Measurements from ENCODE around the gene GPRC5B.
A peak's percentile ranks its signal among the peaks of the same experiment; 100 is the strongest.

GPRC5B gene

GRCh38 chr16:19872179-19872863 lies 12.3 kb downstream of the GPRC5B start:
- no peak for DNase-seq (ENCODE audit: low spot score)

GRCh38 chr16:19871721-19872120 lies 12.9 kb downstream of the GPRC5B start:
- no peak for DNase-seq (ENCODE audit: low spot score)

- DNase-seq (ENCODE audit: low spot score): no peak
Measured at GRCh38 chr16:19868421-19868820, 16.2 kb downstream of the GPRC5B start.

- DNase-seq (ENCODE audit: low spot score): no peak
Measured at GRCh38 chr16:19864566-19864965, 20.1 kb downstream of the GPRC5B start.

- no peak for DNase-seq (ENCODE audit: low spot score)
Measured at GRCh38 chr16:19863990-19864389, 20.7 kb downstream of the GPRC5B start.

DNA sequence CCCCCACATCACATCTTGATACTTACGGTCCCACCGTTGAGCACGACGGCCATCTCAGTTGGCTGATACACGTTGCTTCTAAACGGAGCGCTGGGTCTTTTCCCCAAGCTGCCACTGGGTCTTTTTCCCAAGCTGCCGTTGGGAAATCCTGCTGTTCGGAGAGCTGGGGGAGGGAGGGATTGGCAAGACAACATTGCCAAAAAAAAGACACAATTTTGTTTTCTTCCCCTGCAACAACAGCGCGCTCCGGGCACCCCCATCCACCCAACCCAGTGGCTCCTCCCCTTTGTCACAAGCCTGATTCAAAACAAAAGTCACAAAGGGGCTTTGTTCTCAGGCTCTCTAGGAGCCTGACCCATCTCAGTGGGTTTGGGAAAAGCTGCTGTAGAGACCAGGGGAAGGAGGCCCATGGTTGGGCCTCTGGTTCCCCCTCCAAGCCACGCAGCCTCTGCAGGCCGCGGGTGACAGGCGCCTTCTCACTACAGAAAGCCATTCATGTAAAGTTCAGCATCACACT lies 22.8 kb downstream of the GPRC5B start:
- DNase-seq (ENCODE audit: low spot score): peak; percentile 70

DNA sequence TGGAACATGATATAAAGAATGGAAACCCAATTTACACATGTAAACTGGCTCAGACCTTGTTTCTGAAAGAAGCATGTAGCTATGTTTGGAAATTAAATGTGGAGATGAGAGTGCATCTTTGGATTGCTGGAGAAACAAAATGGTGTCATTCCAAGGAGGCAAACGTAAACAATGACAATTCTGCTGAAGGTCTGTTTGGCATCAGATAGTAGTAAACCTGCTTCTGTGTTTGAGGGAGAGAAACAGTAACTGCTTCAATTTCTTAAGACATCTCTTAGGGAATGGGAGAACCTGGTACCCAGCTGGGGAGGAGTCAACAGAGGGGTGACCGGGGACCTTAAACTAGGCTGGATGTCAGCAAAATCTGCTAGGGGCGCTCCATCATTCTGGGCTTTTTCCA lies 23.5 kb downstream of the GPRC5B start:
- no peak for DNase-seq (ENCODE audit: low spot score)

DNA sequence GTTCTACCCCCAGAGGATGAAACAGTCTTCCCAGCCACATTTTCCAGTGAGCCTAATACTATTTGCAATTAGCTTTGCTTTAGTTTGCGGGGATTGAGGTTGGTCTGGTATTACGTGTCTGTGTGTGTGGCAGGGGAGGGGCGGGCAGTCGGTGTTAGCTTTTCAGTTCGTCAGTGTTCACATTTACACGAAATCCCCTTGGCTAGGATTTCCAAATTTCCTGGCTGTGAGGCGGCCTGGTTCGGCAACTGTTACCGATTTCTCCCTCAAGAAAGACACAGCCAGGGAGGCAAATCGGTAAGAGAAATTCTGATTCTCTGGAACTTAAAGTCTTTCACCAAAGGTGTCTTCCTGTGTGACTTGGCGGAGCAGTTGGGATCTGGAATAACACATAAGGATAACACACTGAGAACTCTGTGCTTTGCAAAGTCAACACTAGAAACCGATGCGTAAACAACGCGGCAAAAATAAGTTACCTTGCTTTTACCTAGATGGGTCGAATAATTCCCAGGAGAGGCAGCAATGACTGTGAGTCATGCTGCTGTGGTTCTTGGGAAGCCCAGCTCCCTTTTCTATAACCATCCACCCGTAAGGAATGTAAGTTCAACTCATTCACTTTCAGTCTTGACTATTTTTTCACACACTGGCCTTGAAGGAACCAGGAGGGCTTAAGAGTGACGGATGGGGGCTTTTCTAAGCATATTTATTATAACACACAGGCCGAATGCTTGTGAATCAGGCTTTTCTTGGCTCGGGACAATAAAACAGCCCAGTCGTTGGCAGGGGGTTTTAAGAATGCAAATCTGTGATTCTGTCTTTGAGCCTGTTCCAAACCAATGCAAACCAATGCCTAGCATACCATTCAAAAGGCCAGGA lies 24.2 kb downstream of the GPRC5B start:
- DNase-seq (ENCODE audit: low spot score): no peak

DNA sequence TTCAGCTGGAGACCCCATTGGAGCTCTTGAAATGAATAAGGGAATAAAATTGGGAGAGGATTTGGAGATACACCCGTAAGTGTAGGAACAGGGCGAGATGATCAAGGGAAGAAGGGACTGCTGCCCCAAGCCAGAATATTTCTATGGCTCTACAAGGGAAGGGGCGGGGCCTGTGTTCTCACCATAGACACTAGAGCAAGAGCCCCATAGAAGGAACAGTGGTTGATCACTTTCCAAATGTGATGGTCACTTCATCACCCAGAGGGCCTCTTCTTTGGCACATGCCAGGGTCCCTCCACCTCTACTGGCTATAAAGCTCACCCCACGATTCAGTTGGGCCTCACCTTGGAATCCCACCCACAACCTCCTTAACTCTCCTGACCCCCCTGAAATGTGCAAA lies 25.0 kb downstream of the GPRC5B start:
- DNase-seq (ENCODE audit: low spot score): no peak

DNA sequence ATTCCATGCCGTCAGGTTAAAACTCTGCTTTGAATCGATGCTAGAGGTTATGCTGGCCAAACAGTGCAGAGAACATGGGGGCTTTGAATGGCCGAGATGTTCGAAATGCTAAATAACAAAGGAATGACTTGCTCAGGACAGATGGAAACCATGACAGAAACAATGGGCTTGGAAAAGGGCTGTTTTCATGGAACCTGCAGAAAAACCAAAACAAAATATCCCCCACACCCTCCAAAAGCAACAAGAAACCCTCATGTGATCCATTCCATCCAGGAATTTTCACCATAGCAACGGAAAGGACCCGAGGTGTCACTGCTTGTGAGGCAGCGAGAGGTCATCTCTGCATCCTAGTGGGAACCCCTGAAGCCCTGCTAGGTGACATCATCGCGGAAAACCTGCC lies 25.5 kb downstream of the GPRC5B start:
- no peak for DNase-seq (ENCODE audit: low spot score)

DNA sequence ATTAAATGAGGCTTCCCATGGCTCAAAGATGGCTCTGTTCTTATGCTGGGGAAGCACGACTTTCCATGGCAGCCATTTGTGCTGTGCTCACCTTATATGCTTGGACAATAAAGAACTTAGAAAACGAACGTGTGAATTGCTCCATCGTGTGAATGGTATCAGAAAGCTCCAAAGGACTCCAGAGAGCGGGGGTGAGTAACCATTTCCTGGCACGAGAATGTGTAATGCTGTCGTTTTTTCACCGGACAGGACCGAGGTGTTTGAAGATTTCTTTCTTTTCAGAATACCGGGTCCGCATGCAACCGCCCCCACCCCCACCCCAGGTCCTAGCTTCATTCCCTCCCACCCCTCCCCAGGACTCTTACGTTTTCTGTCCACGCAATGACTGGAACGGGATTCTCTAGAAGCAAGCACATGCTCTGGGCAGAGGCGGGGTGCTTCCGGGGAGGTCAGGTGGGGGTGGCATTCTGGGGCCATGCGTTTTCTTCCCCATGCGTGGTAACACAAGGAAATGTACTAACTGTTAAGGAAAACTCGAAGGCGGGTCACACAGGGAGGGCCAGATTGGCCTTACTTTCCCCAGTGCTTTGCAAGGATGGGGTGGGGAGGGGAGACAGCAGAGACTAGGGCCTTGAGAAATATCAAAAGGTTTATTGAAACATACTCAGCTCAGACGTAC lies 26.2 kb downstream of the GPRC5B start:
- DNase-seq (ENCODE audit: low spot score): no peak

- no peak for DNase-seq (ENCODE audit: low spot score)
Measured at GRCh38 chr16:19857593-19858339, 26.9 kb downstream of the GPRC5B start.

- peak; percentile 71 for DNase-seq (ENCODE audit: low spot score)
Measured at GRCh38 chr16:19856120-19856519, 28.5 kb downstream of the GPRC5B start.

DNA sequence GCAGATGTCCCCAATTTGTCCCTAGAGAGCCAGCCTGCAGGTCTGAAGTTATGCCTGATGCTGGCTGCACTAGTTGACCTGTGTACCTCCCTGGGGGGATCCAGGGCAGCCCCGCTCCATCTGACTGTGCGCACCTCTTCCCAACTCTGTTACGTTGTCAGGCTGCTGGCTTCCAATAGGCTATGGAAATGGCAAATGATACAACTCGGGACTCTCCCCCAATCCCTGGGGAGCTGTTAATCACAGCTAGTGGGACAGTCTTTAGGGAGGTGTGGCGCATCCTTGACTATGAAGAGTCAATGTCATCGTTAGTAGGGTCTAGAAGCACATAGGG lies 30.1 kb downstream of the GPRC5B start:
- no peak for DNase-seq (ENCODE audit: low spot score)

DNA sequence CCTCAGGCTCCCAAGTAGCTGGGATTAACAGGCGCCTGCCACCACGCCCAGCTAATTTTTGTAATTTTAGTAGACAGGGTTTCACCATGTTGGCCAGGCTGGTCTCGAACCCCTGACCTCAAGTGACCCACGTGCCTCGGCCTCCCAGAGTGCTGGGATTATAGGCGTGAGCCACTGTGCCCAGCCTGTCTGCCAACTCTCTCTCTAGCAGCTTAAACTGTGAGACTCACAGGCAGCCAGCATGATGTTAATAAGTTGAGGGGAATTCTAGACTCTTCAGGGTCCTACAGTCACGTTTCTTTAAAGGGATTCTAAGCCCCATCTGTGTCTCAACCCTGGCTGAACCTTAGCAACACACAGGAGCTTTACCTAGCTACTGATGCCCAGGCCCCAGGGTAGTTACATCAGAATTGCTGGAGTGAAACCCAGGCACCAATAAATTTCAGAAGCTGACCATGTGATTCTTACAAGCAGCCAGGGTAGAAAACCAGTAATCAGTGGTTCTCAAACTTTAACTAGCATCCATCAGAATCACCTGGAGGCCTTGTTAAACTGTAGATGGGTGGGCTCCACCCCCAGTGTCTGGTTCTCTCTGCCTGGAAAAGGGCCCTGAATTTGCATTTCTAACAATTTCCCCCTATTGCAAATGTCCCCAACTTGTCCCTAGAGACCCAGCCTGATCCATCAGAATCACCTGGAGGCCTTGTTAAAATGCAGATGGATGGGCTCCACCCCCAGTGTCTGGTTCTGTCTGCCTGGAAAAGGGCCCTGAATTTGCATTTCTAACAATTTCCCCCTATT lies 30.7 kb downstream of the GPRC5B start:
- DNase-seq (ENCODE audit: low spot score): no peak

- no peak for DNase-seq (ENCODE audit: low spot score)
Measured at GRCh38 chr16:19853132-19853741, 31.4 kb downstream of the GPRC5B start.

DNA sequence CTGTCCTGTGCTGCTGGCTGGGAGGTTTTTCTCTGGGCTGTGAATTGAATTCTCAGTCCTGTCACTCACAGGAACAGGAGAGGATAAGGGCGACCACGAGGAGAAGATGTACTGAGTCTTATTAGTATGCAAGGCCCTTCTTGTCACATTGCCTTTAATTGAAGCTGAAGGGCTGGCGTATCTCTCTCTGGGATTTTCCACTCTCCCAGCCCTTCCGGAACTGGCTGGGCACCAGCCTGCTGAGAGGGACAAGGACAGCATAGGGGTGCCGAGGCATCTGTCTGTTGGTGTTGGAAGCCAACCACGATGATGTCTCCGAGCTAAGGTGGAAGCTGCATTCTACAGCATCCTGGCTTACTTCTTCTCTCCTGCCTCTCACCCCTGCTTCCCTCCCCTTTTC lies 33.2 kb downstream of the GPRC5B start:
- DNase-seq (ENCODE audit: low spot score): no peak

DNA sequence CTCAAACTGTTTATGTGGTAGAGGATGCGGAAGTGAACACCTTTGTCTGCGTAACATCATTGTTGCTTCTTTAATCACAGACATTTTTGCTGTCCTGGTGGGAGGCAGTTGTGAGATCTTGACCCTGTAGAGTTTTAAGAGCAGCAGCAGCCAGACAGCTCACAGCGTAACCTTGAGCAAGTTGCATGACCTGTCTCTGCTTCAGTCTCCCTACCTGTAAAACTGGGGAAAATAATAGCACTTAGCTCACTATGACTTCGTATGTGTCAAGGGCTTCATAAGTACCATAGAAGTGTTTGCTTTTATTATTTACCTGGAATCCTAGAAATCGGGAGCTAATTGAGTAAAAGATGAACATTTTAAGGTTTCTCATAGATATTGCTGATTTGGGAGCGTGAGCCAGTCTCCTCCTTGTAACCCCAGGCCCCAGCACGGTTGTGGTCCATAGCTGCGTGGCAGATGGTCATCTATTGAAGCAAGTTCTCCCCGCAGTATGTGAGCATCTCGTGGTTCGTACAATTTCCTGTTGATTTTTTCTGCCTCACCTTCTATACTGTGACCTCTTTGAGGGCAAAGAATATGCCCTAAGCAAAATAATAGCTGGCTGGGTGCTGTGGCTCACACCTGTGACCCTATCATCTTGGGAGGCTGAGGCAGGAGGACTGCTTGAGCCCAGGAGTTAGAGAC lies 34.4 kb downstream of the GPRC5B start:
- DNase-seq (ENCODE audit: low spot score): no peak

- no peak for DNase-seq (ENCODE audit: low spot score)
Measured at GRCh38 chr16:19848756-19849155, 35.9 kb downstream of the GPRC5B start.

- no peak for DNase-seq (ENCODE audit: low spot score)
Measured at GRCh38 chr16:19846436-19846835, 38.2 kb downstream of the GPRC5B start.
